HG03439 (cell line): ENCODE results near the gene DNAJC5.
"Not testable (repeated sequence)": the region's sequence is repeated elsewhere in the genome, so short reads cannot be mapped to it uniquely, and the experiment has no call there.

ENCODE experiments used
- ATAC-seq: cut with Tn5 transposase; IDR thresholded peaks from one replicate; pipeline ENCODE4 v1.9.1; 2021; ENCODE audit warnings: mild to moderate bottlenecking, moderate library complexity; ENCODE audit not compliant: unreplicated experiment

Gene DNAJC5

DNA sequence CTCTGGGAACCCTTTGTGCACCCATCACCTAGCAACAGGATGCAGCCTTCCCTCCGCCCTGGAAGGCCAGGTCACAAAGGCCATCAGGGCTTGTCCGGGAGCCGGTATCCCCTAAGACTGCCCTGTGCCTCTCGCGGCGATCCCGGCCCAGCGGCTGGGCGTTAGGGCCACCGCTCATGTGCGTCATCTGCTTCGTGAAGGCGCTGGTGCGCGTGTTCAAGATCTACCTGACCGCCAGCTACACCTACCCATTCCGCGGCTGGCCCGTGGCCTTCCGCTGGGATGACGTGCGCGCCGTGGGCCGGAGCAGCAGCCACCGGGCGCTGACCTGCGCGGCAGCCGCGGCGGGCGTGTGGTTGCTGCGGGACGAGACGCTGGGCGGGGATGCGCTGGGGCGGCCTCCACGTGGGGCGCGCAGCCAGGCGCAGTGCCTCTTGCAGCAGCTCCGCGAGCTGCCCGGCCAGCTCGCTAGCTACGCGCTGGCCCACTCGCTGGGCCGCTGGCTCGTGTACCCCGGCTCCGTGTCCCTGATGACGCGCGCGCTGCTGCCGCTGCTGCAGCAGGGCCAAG is 33.5 kb upstream of the DNAJC5 start, which contains the start of gene ABHD16B:
ABHD16B (plus strand) TSS at position 134 of the 570 bp plus-strand sequence; CDS start at position 177, 43 bp downstream.
- no peak for ATAC-seq

- no peak for ATAC-seq
Observed at GRCh38 chr20:63861981-63862901, 32.7 kb upstream of the DNAJC5 start.

- ATAC-seq, result no peak
Observed at GRCh38 chr20:63863021-63863797, 31.7 kb upstream of the DNAJC5 start.

GRCh38 chr20:63863798-63864544 is 31.0 kb upstream of the DNAJC5 start:
- ATAC-seq, result peak; percentile 59

DNA sequence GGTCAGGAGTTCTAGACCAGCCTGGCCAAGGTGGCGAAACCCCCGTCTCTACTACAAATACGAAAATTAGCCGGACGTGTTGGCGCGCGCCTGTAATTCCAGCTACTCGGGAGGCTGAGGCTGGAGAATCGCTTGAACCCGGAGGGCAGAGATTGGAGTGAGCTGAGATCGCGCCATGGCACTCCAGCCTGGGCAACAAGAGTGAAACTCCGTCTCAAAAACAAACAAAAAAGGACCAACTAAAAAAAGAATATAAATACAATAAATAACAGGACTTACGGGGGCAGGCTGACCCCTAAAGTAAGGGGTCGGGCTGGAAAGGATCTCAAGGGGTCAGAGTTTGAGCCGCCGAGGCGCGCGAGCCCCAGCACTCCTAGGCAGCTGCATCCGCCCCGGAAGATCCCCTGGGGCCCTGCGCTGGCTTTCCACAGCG is 30.4 kb upstream of the DNAJC5 start:
- ATAC-seq, result peak; percentile 1

DNA sequence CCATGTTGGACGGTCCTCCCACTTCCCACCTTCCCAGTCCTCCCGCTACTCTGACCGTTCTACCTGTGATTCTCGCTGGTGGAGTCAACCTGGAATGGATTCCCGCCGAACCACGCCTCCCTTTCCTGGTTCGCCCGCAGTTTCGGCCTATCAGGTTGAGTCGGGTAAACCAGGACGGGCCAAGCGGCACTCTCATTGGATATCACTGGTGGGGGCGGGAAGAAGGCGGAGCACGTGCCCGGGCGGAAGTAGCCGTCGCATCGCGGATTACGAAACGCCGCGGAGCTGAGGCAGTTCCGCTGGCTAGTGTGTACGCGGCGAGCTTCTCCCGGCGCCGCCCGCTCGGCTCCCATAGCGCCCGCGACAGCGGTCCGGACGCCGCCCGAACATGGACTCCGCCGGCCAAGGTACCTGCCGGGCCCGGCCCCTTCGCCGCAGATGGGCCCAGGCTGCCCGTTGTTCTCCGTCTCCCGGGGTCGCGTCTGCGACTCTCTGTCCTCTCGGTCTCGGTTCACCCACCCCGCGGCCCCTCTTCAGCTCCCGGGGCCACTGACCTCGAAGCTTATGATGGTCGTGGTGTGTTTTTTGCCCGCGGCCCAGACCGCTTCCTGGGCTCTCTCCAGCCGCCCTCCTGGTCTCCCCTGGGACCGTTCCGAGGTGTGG is 29.8 kb upstream of the DNAJC5 start, which contains the start of gene TPD52L2:
TPD52L2 (plus strand) TSS at position 293 of the 663 bp plus-strand sequence; CDS start at position 389, 96 bp downstream.
- peak; percentile 63 for ATAC-seq

GRCh38 chr20:63867042-63867441 is 27.9 kb upstream of the DNAJC5 start:
- not testable (repeated sequence) for ATAC-seq

DNA sequence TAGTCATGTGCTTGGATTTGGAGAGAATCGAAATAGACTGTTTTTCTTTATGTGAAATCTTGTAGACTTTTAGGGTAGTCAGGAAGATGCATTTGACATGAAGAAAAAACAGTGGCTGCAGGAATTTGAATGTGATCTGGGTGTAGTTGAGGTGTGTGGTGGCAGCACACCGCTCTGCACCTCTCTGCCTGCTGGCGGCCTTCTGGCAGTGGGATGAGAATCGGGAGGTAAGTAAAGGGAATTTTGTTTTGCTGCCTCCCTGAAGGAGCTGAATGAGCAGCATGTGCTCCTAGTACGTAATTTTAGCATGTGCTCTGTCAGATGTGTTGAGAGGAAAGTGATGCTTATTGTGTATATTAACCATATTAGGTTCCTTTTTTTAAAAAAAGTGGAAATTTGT is 26.7 kb upstream of the DNAJC5 start:
- ATAC-seq, result no peak

DNA sequence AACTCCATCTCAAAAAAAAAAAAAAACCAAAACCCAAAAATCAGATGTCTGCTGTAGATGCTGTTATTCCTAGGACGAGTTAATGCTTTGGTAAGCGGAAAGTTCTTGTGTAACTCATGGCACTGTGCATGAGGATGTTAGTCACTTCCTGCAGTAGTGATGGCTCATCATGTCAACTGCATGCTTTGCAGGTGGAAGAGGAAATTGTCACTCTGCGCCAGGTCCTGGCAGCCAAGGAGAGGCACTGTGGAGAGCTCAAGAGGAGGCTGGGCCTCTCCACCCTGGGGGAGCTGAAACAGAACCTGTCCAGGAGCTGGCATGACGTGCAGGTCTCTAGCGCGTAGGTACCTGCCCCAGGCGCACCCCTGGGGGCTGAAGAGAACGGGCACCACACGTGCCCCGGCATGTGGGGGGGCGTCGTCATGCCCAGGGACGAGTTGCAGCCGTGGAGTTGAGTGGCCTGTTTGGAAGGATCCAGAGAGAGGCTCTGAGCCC is 21.4 kb upstream of the DNAJC5 start:
- ATAC-seq, result no peak

- ATAC-seq, result not testable (repeated sequence)
Observed at GRCh38 chr20:63874241-63874640, 20.7 kb upstream of the DNAJC5 start.

DNA sequence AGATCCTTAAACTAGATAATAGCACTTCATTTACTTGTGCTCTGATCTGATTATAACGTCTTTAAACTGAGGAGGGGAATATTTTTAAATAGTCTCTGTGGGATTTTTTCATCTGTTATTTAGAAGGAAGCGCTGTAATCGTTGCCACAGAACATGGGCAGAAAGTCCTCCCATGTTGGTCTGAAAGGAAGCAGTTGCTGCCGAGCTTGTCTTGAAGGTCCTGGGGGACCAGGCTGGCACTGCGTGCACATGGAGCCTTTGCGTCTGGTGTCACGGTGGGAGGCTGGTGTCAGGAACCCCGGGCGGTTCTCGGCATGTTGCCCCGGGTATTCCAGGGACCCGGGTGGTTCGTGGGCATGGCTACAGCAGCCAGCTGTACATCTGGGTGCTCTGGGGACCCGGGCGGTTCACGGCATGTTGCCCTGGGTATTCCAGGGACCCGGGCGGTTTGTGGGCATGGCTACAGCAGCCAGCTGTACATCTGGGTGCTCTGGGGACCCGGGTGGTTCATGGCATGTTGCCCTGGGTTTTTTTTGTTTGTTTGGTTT is 18.4 kb upstream of the DNAJC5 start:
- no peak for ATAC-seq

- no peak for ATAC-seq
Observed at GRCh38 chr20:63877755-63878470, 17.0 kb upstream of the DNAJC5 start.

- no peak for ATAC-seq
Observed at GRCh38 chr20:63878899-63879663, 15.8 kb upstream of the DNAJC5 start.

DNA sequence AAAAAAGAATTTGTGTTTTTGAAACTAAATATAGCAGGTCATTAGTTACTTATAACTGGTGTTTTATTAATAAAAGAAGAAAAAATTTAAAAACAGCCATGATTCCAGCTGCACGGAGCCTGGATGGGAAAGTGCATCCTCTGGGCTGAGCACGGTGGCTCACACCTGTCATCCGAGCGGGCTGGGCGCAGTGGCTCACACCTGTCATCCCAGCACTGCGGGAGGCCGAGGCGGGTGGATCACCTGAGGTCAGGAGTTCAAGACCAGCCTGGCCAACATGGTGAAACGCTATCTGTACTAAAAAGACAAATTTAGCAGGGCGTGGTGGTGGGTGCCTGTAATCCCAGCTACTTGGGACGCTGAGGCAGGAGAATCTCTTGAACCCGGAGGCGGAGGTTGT is 14.0 kb upstream of the DNAJC5 start:
- not testable (repeated sequence) for ATAC-seq

DNA sequence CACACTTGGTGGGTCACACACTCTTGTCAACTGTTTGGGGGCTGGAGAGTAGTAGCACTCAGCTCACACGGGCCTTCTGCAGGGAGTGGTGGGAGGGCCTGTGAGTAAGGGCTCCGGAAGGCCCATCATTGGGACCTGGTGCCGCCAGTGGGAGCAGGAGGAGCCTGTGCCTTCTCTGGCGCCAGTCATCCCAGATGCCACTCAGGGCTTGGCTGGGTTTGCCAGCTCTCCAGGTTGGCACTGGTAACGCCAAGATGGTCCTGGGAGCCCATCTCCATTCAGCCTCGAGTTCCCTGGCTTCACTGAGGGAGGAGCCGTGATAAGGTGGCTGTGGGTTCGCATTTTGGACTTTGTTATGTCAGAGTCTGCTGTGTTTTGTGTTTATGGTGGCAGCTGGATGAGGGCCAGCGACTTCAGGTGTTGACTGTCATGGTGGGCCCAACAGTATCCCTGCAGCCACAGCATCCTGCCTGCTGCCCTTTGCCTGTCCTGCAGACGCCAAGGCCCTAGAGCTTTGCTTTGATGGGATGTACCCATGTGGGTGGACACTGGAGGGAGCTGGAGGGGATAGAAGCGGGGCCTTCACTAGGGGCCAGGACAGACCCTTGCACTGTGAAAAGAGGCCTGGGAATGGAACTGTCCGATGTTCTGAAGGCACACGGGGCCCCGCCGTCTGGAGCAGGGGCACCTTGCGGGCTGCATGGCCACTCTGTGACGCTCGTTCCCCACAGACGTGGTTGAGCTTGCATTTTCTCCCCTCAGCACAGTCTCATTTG is 13.3 kb upstream of the DNAJC5 start:
- no peak for ATAC-seq

DNA sequence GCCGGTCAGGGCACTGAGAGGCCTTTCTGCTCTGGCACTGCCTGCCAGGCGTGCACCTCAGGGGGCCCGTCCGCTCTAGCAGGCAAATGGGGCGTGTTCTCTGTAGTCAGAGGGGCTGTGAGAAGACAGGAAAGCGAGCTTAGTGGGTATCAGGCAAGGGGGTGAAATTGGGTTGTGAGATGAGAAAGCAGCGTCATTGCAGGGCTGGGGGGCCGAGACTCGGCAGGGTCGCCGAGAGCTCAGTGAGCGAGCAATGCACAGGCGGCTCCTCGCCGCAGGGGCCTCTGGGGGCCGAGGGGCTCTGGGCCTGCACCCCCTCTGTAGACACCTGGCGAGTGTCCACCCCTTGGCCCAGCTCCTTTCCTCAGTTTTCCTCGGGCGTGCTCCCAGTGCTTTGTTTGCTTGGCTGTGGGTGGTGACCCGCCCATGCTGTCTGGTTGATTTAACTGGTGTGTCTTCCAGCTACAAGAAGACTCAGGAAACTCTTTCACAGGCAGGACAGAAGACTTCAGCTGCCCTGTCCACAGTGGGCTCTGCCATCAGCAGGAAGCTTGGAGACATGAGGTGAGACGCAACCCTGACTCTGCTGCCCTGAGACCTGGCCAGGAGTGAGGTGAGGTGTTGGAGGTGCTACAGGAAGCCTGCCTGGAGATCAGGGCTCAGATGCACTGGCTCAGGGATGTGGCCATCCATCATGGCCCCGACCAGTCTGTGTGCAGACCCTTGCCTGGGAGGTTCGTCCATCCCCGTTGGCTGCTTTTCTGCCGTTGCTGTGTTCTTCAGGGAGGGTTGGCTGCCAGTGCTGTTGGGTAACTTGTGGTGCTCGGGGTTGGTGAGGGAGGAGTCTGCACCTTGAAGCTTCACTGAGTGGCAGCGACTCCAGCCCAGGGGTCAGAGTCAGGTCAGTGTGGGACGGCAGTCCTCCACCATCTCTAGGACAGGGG is 12.4 kb upstream of the DNAJC5 start:
- no peak for ATAC-seq
